Pancreas (tissue), 10 donors: Measurements from ENCODE around the gene OAS1. TPM values are rescaled to one million over a fixed set of nuclear protein-coding genes. Genes with fewer than 3 reads are reported as not detected.

ENCODE experiments used
- ATAC-seq, 4 donors: fragments of 200-7000 bp; cut with Tn5 transposase; one replicate each; pipeline versions ENCODE4 v1.8.0 to v1.9.1; 2020; ENCODE audit warnings: mild to moderate bottlenecking in 4 of 4, moderate library complexity in 4 of 4
- DNase-seq, 6 donors: peaks; one replicate each; pipeline ENCODE4 v3.0.0-alpha.2; 2020
- FAIRE-seq: peaks from 2 replicates; lab custom pipeline; 2012; peaks lifted over from hg19 to GRCh38; lab: Jason Lieb, UNC
- H3K27ac ChIP-seq, 4 donors: fragments of 200-600 bp; sonication (generic); 1 replicate in 3 of 4; 2 replicates in 1 of 4; pipeline versions ENCODE4 v1.5.0 to v1.8.0; 2020
- H3K27me3 ChIP-seq, 4 donors: fragments of 200-600 bp; one replicate each; pipeline ENCODE4 v1.8.0; 2021
- H3K36me3 ChIP-seq, 3 donors: fragments of 200-600 bp; sonication (generic) in 1 of 3; one replicate each; pipeline versions ENCODE4 v1.5.0 to v1.8.0; 2020 to 2021
- H3K4me1 ChIP-seq, 3 donors: fragments of 200-600 bp; one replicate each; pipeline ENCODE4 v1.8.0; 2021
- H3K4me3 ChIP-seq, 4 donors: fragments of 200-600 bp; sonication (generic) in 2 of 4; one replicate each; pipeline versions ENCODE4 v1.5.0 to v1.8.0; 2020 to 2021
- H3K9me3 ChIP-seq, 4 donors: fragments of 200-600 bp; one replicate each; pipeline ENCODE4 v1.8.0; 2021
- CTCF ChIP-seq, 4 donors: fragments of 200-600 bp; sonication (generic) in 3 of 4; IDR thresholded peaks; one replicate each; pipeline versions ENCODE4 v1.5.0 to v1.8.0; 2021; ENCODE audit warnings: antibody characterized with exemption in 4 of 4
- WGBS, 2 donors: extraction: QIAGEN DNeasy Blood & Tissue Kit; methylation state at CpG; one replicate each; pipeline ENCODE4 v1.1.7; 2013; 5-methylcytosine and 5-hydroxymethylcytosine counted together
- intact Hi-C, 3 donors: fragments of 100-400 bp; cut with DNase I; formaldehyde crosslinking; loops; one replicate each; pipeline versions ENCODE4 v1.11.1 to v1.14.2; 2022
- polyA plus RNA-seq, 2 donors: library from polyadenylated mRNA; stranded (reverse); fragments of 200-250 nt; gene quantifications; one replicate each; pipeline ENCODE4 v1.2.3, GENCODE V29; 2013
- total RNA-seq, 6 donors: library from RNA; stranded (reverse); fragmentation: NEBNext Ultra II Directional in 4 of 6; extraction: Animal tissue kit (Norgen Biotek cat#: 25700) in 4 of 6; gene quantifications; one replicate each; pipeline versions ENCODE4 v1.2.1 to v1.2.4, GENCODE V29; 2021 to 2023
- donor health status: healthy with polysubstance abuse.
- donor health status: DM: no; HTN: no; CAD: no; lungs with moderate emphysema.
- donor health status: DM: no; HTN: no; CAD: no.
- donor health status: control.
- donor health status: control.
- donor health status: Bipolar disorder and iron deficiency.
- donor health status: DM: yes; HTN: yes; CAD: no.
- donor health status: DM: no; HTN: no; CAD: no.
- donor health status: DM: no; HTN: no; CAD: no.
- donor health status: DM: yes; HTN: yes; CAD: no.

Gene OAS1
- total and polyA plus RNA-seq, 8 donors: 0.91 to 10.9 (median 3.1) TPM

GRCh38 chr12:112933129-112933505 lies 26.4 kb downstream of the OAS1 start:
- WGBS, 2 donors: 59 to 63% methylated on average over 2 of the region's 2 CpGs

GRCh38 chr12:112936264-112936663 lies 29.5 kb downstream of the OAS1 start:
- TF ChIP-seq CTCF (IDR thresholded peaks at IDR 0.05): no peak
- peaks cover 0 to 10% (median 6%) of the 10 kb centered on the region in 3 donors for H3K4me1 ChIP-seq
- H3K27me3 ChIP-seq: no peaks in the 10 kb centered on the region
- no peak overlapping the region for H3K27ac ChIP-seq
- DNase-seq: no peak
- no peak overlapping the region for H3K4me3 ChIP-seq
- H3K9me3 ChIP-seq: no peaks in the 10 kb centered on the region
- FAIRE-seq: no peak
- intact Hi-C loops: no loop called here
- no peaks in the 10 kb centered on the region for H3K36me3 ChIP-seq
- no peak for ATAC-seq
- WGBS, 2 donors: 86 to 87% methylated on average over 1 of the region's 1 CpG

More at GRCh38 chr12:112933129-112933505, 26.4 kb downstream of the OAS1 start:
- no peak overlapping the region for H3K27ac ChIP-seq
- TF ChIP-seq CTCF (IDR thresholded peaks at IDR 0.05): no peak
- DNase-seq (no peak), FAIRE-seq (no peak), ATAC-seq (no peak)
- no peak overlapping the region for H3K4me3 ChIP-seq
- no peaks in the 10 kb centered on the region for H3K9me3 ChIP-seq
- no peaks in the 10 kb centered on the region for H3K27me3 ChIP-seq
- H3K36me3 ChIP-seq: no peaks in the 10 kb centered on the region
- no peaks in the 10 kb centered on the region for H3K4me1 ChIP-seq
- intact Hi-C loops: no loop called here

DNA sequence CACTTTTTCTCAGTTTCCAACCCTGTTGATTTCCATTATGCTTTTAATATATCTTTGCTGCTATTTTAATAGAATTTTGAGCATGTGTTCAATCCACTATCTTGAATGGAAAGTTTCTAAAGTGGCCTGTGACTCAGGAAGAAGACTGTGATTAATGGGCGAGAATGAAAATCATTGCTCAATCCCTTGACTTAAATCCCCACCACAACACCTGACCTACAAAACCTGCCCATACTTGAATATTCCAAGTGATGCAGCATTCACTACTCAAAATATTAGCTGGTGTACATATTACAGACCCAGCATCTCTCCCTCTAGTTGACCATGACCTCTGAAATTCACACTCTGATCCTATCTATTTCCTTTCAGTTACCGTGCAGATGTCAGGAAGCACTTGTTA lies 30.2 kb downstream of the OAS1 start:
- Histone ChIP-seq H3K36me3 (no peaks in the 10 kb centered on the region), H3K27me3 (no peaks in the 10 kb centered on the region), H3K4me3 (no peak overlapping the region), H3K4me1 (peaks cover 0 to 10% (median 6%) of the 10 kb centered on the region in 3 donors), H3K27ac (no peak overlapping the region), H3K9me3 (no peaks in the 10 kb centered on the region)
- FAIRE-seq: no peak
- DNase-seq: no peak
- TF ChIP-seq CTCF (IDR thresholded peaks at IDR 0.05): no peak
- no peak for ATAC-seq
- intact Hi-C loops: no loop called here
- 53 to 56% methylated on average over 2 of the region's 2 CpGs for WGBS, 2 donors

DNA sequence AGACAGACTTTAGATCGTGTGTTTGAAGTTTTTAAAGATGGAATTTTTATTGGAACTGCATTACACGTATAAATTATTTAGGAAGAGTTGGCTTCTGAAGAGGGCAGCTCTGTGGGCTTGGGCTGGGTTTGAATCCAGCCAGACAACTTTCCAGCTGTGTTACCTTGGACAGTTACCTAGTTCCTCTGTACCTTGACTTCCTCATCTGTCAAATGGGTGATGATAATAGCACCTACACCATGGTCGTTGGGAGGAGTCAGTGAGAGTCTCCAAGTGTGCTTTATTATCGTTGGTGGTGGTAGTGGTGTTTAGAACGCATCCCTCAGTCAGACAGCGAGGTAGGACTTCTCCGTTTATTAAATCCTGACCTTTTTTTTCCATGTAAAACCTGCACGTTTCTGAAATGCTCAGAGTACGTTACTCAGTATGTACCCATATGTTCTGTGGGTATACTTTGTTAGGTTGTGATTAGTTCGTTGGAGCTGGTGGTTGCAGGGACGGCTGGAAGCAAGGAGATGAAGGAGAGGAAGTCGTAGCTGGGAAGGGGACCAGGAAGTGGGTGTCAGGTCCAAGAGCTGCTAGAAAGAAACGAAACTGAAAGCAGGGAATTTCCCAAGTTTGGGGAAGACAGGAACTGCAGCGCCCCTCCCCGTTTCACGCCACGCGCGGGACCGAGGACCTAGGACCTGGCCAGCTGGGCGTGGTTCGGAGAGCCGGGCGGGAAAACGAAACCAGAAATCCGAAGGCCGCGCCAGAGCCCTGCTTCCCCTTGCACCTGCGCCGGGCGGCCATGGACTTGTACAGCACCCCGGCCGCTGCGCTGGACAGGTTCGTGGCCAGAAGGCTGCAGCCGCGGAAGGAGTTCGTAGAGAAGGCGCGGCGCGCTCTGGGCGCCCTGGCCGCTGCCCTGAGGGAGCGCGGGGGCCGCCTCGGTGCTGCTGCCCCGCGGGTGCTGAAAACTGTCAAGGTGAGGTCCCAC lies 31.3 kb downstream of the OAS1 start, which contains the start of gene OAS3:
TSS of gene OAS3 (plus strand) at position 734 of the 979 bp plus-strand sequence. CDS start at position 791, 57 bp downstream.
- 9 to 12% methylated on average over 39 to 50 of the region's 50 CpGs for WGBS, 2 donors

More for the DNA sequence above, 31.3 kb downstream of the OAS1 start, which contains the start of gene OAS3:
- no peak for FAIRE-seq
- Histone ChIP-seq H3K4me3 (peak within 1 kb of the TSS; percentile 64 to 78 (median 69)), H3K9me3 (no peaks in the 10 kb centered on the region), H3K36me3 (no peaks in the 10 kb centered on the region), H3K27ac (peak within 1 kb of the TSS; percentile 34 to 72 (median 58)), H3K27me3 (no peaks in the 10 kb centered on the region), H3K4me1 (peaks cover 0 to 10% (median 6%) of the 10 kb centered on the region in 3 donors)
- intact Hi-C loops: no loop called here
- peak; percentile 80 to 90 (median 88) for DNase-seq
- no peak for TF ChIP-seq CTCF (IDR thresholded peaks at IDR 0.05)
- peak; percentile 85 to 96 (median 96) for ATAC-seq
